Chondrocyte (in vitro differentiated cells): ENCODE measurements around the gene PKNOX1. TPM values are rescaled to one million over a fixed set of nuclear protein-coding genes. Genes with fewer than 3 reads are reported as not detected.
A peak's percentile ranks its signal among the peaks of the same experiment; 100 is the strongest.
"Not testable (repeated sequence)": the region's sequence is repeated elsewhere in the genome, so short reads cannot be mapped to it uniquely, and the experiment has no call there.

Source experiments
- DNase-seq: peaks from one replicate; pipeline ENCODE4 v3.0.0; 2021; ENCODE audit warnings: mixed read lengths, low spot score
- H3K27ac Mint-ChIP-seq: one replicate; pipeline ENCODE4 v1.8.0; 2021; ENCODE audit warnings: mild to moderate bottlenecking, moderate library complexity, mixed read lengths; ENCODE audit not compliant: unreplicated experiment
- H3K27me3 Mint-ChIP-seq: 2 replicates; pipeline ENCODE4 v1.8.0; 2021; ENCODE audit warnings: low read depth, mixed read lengths
- H3K36me3 Mint-ChIP-seq: 2 replicates; pipeline ENCODE4 v1.8.0; 2021; ENCODE audit warnings: low read depth, mixed read lengths
- H3K4me1 Mint-ChIP-seq: 2 replicates; pipeline ENCODE4 v1.8.0; 2021; ENCODE audit warnings: low read depth, mild to moderate bottlenecking, mixed read lengths
- H3K4me3 Mint-ChIP-seq: one replicate; pipeline ENCODE4 v1.8.0; 2021; ENCODE audit warnings: mild to moderate bottlenecking, moderate library complexity, mixed read lengths; ENCODE audit not compliant: unreplicated experiment
- H3K9me3 Mint-ChIP-seq: 2 replicates; pipeline ENCODE4 v1.8.0; 2021; ENCODE audit warnings: low read depth, mixed read lengths
- CTCF ChIP-seq: fragments of 200-600 bp; sonication (generic); IDR thresholded peaks from 2 replicates; pipeline ENCODE4 v1.5.0; 2021; ENCODE audit warnings: antibody characterized with exemption, mild to moderate bottlenecking, moderate library complexity
- total RNA-seq: library from RNA; stranded (reverse); gene quantifications from 3 replicates; pipeline ENCODE4 v1.2.1, GENCODE V29; 2021

Gene PKNOX1
- total RNA-seq, 1 donor from 2014 or later, result 12.0 TPM

- H3K27ac Mint-ChIP-seq, result peak overlapping the region; percentile 50
- not testable (repeated sequence) for H3K27me3 Mint-ChIP-seq, H3K4me1 Mint-ChIP-seq, DNase-seq, H3K4me3 Mint-ChIP-seq, H3K36me3 Mint-ChIP-seq, H3K9me3 Mint-ChIP-seq
Measured at GRCh38 chr21:42933137-42933970, 41.0 kb upstream of the PKNOX1 start.

- H3K4me3 Mint-ChIP-seq, H3K36me3 Mint-ChIP-seq, H3K9me3 Mint-ChIP-seq, H3K4me1 Mint-ChIP-seq, H3K27ac Mint-ChIP-seq, H3K27me3 Mint-ChIP-seq: not testable (repeated sequence)
- peak; percentile 28 for DNase-seq
Measured at GRCh38 chr21:42933973-42934372, 40.4 kb upstream of the PKNOX1 start.

- H3K4me3 Mint-ChIP-seq, H3K27me3 Mint-ChIP-seq, H3K36me3 Mint-ChIP-seq, DNase-seq, H3K9me3 Mint-ChIP-seq, H3K27ac Mint-ChIP-seq: not testable (repeated sequence)
- peaks cover 20% of the 10 kb centered on the region for H3K4me1 Mint-ChIP-seq
Measured at GRCh38 chr21:42936360-42936759, 38.0 kb upstream of the PKNOX1 start.

- H3K27me3 Mint-ChIP-seq, H3K4me3 Mint-ChIP-seq, DNase-seq, H3K27ac Mint-ChIP-seq, H3K9me3 Mint-ChIP-seq, H3K36me3 Mint-ChIP-seq: not testable (repeated sequence)
- H3K4me1 Mint-ChIP-seq, result peaks cover 20% of the 10 kb centered on the region
Measured at GRCh38 chr21:42937034-42937940, 37.1 kb upstream of the PKNOX1 start.

GRCh38 chr21:42937960-42938605, 36.3 kb upstream of the PKNOX1 start:
- Mint-ChIP-seq H3K9me3 (no peaks in the 10 kb centered on the region), H3K4me1 (peaks cover 15% of the 10 kb centered on the region), H3K27me3 (no peaks in the 10 kb centered on the region), H3K4me3 (no peak overlapping the region), H3K36me3 (no peaks in the 10 kb centered on the region), H3K27ac (no peak overlapping the region)
- TF ChIP-seq CTCF, result no peak
- peak; percentile 19 for DNase-seq

GRCh38 chr21:42938606-42938995, 35.8 kb upstream of the PKNOX1 start:
- not testable (repeated sequence) for H3K27ac Mint-ChIP-seq, H3K36me3 Mint-ChIP-seq, H3K4me3 Mint-ChIP-seq, H3K27me3 Mint-ChIP-seq, H3K9me3 Mint-ChIP-seq, DNase-seq
- H3K4me1 Mint-ChIP-seq, result peaks cover 12% of the 10 kb centered on the region

- peaks cover 12% of the 10 kb centered on the region for H3K4me1 Mint-ChIP-seq
- peak overlapping the region; percentile 5 for H3K4me3 Mint-ChIP-seq
- TF ChIP-seq CTCF, result no peak
- no peaks in the 10 kb centered on the region for H3K9me3 Mint-ChIP-seq
- H3K27ac Mint-ChIP-seq, result peak overlapping the region; percentile 83
- no peaks in the 10 kb centered on the region for H3K36me3 Mint-ChIP-seq
- no peak for DNase-seq
- no peaks in the 10 kb centered on the region for H3K27me3 Mint-ChIP-seq
Measured at GRCh38 chr21:42939582-42940413, 34.6 kb upstream of the PKNOX1 start.
